Astrocyte (in vitro differentiated cells and primary cell): Measurements from ENCODE around the gene PRRT1. TPM values are rescaled to one million over a fixed set of nuclear protein-coding genes. Genes with fewer than 3 reads are reported as not detected.

Experiments
- DNase-seq: peaks from one replicate; pipeline ENCODE4 v3.0.0-alpha.2; 2010; ENCODE audit warnings: low read depth
- FAIRE-seq: peaks from 2 replicates; lab custom pipeline; 2011; peaks lifted over from hg19 to GRCh38; lab: Jason Lieb, UNC
- H2AFZ ChIP-seq: 2 replicates; pipeline ENCODE4 v1.6.0; 2012; ENCODE audit warnings: low read depth, low read length, inconsistent platforms
- H3K27ac ChIP-seq: 2 replicates; pipeline ENCODE4 v1.5.1; 2011; ENCODE audit warnings: low read depth, low read length, inconsistent platforms
- H3K27me3 ChIP-seq: 2 replicates; pipeline ENCODE4 v1.6.0; 2011; ENCODE audit warnings: low read length, inconsistent platforms; ENCODE audit not compliant: insufficient read depth
- H3K36me3 ChIP-seq: 2 replicates; pipeline ENCODE4 v1.5.1; 2011; ENCODE audit warnings: low read length, inconsistent platforms; ENCODE audit not compliant: insufficient read depth
- H3K4me1 ChIP-seq: 2 replicates; pipeline ENCODE4 v1.5.1; 2011; ENCODE audit warnings: low read length, inconsistent platforms; ENCODE audit not compliant: insufficient read depth
- H3K4me2 ChIP-seq: 2 replicates; pipeline ENCODE4 v1.6.0; 2012; ENCODE audit warnings: low read length, inconsistent platforms
- H3K4me3 ChIP-seq: 2 replicates; pipeline ENCODE4 v1.5.1; 2011; ENCODE audit warnings: low read depth, mild to moderate bottlenecking, low read length, inconsistent platforms; ENCODE audit not compliant: insufficient read depth
- H3K79me2 ChIP-seq: 2 replicates; pipeline ENCODE4 v1.6.0; 2012; ENCODE audit warnings: mild to moderate bottlenecking, low read length, inconsistent platforms; ENCODE audit not compliant: insufficient read depth
- H3K9ac ChIP-seq: 2 replicates; pipeline ENCODE4 v1.6.0; 2012; ENCODE audit warnings: mild to moderate bottlenecking, low read length, inconsistent platforms
- H3K9me3 ChIP-seq: 2 replicates; pipeline ENCODE4 v1.5.1; 2012; ENCODE audit warnings: low read depth, mild to moderate bottlenecking, low read length, inconsistent platforms; ENCODE audit not compliant: insufficient read depth
- H4K20me1 ChIP-seq: 2 replicates; pipeline ENCODE4 v1.6.0; 2012; ENCODE audit warnings: low read length, inconsistent platforms; ENCODE audit not compliant: insufficient read depth
- H3K27ac Mint-ChIP-seq: one replicate; pipeline ENCODE4 v1.8.0; 2021; ENCODE audit warnings: mild to moderate bottlenecking, mixed read lengths; ENCODE audit not compliant: unreplicated experiment
- H3K27me3 Mint-ChIP-seq: one replicate; pipeline ENCODE4 v1.8.0; 2021; ENCODE audit warnings: low read depth, mixed read lengths; ENCODE audit not compliant: unreplicated experiment
- H3K36me3 Mint-ChIP-seq: one replicate; pipeline ENCODE4 v1.8.0; 2021; ENCODE audit warnings: low read depth, mixed read lengths; ENCODE audit not compliant: unreplicated experiment
- H3K4me1 Mint-ChIP-seq: one replicate; pipeline ENCODE4 v1.8.0; 2021; ENCODE audit warnings: low read depth, mixed read lengths; ENCODE audit not compliant: unreplicated experiment
- H3K4me3 Mint-ChIP-seq: one replicate; pipeline ENCODE4 v1.8.0; 2021; ENCODE audit warnings: mild to moderate bottlenecking, moderate library complexity, mixed read lengths; ENCODE audit not compliant: unreplicated experiment
- H3K9me3 Mint-ChIP-seq: one replicate; pipeline ENCODE4 v1.8.0; 2021; ENCODE audit warnings: mild to moderate bottlenecking, mixed read lengths; ENCODE audit not compliant: unreplicated experiment
- CTCF ChIP-seq: IDR thresholded peaks from 2 replicates; pipeline ENCODE4 v1.5.1; 2011; ENCODE audit warnings: low read depth, mild to moderate bottlenecking, inconsistent platforms, low read length, moderate library complexity; ENCODE audit not compliant: insufficient read depth
- EZH2 ChIP-seq: IDR thresholded peaks from 2 replicates; pipeline ENCODE4 v1.6.1; 2012; ENCODE audit warnings: mild to moderate bottlenecking, low read length, inconsistent platforms; ENCODE audit not compliant: insufficient read depth
- total RNA-seq: library from RNA; stranded (reverse); gene quantifications from 2 replicates; pipeline ENCODE4 v1.2.1, GENCODE V29; 2021

PRRT1 gene
- total RNA-seq, 1 donor from 2014 or later, result 0.45 TPM

- Histone ChIP-seq H2AFZ (no peak overlapping the region), H3K79me2 (no peaks in the 10 kb centered on the region), H3K27ac (no peak overlapping the region), H3K36me3 (no peaks in the 10 kb centered on the region), H3K27me3 (peaks cover 9% of the 10 kb centered on the region), H3K4me1 (peaks cover 15% of the 10 kb centered on the region), H3K4me2 (no peak overlapping the region), H3K4me3 (no peak overlapping the region), H3K9me3 (peaks cover 3% of the 10 kb centered on the region), H3K9ac (no peak overlapping the region), H4K20me1 (peaks cover 11% of the 10 kb centered on the region)
- Mint-ChIP-seq H3K4me3 (no peak overlapping the region), H3K36me3 (peaks cover 8% of the 10 kb centered on the region), H3K27ac (no peak overlapping the region), H3K4me1 (peaks cover 19% of the 10 kb centered on the region), H3K27me3 (peaks cover 60% of the 10 kb centered on the region), H3K9me3 (no peaks in the 10 kb centered on the region)
- FAIRE-seq, result no peak
- no peak for DNase-seq
- no peak for TF ChIP-seq EZH2
- no peak for TF ChIP-seq CTCF
Observed at GRCh38 chr6:32109765-32110160, 42.0 kb downstream of the PRRT1 start.

GRCh38 chr6:32109114-32109764 lies 42.5 kb downstream of the PRRT1 start, which contains the start of gene TNXB:
TNXB (minus strand) TSS chr6:32109338; CDS start chr6:32098198, 11,140 bp downstream.
- no peak for TF ChIP-seq CTCF
- no peak for TF ChIP-seq EZH2
- Histone ChIP-seq H3K4me2 (peak within 1 kb of the TSS; percentile 14), H3K27me3 (peaks cover 9% of the 10 kb centered on the region), H3K27ac (no peak within 1 kb of the TSS), H3K4me3 (no peak within 1 kb of the TSS), H3K9me3 (peaks cover 5% of the 10 kb centered on the region), H3K9ac (no peak within 1 kb of the TSS), H2AFZ (no peak within 1 kb of the TSS), H3K36me3 (no peaks in the 10 kb centered on the region), H3K79me2 (no peaks in the 10 kb centered on the region), H4K20me1 (peaks cover 11% of the 10 kb centered on the region), H3K4me1 (peaks cover 11% of the 10 kb centered on the region)
- FAIRE-seq (no peak), DNase-seq (no peak)
- peak within 1 kb of the TSS; percentile 8 for H3K4me3 Mint-ChIP-seq
- no peak within 1 kb of the TSS for H3K27ac Mint-ChIP-seq
- peaks cover 63% of the 10 kb centered on the region for H3K27me3 Mint-ChIP-seq
- peaks cover 6% of the 10 kb centered on the region for H3K36me3 Mint-ChIP-seq
- peaks cover 17% of the 10 kb centered on the region for H3K4me1 Mint-ChIP-seq
- no peaks in the 10 kb centered on the region for H3K9me3 Mint-ChIP-seq

GRCh38 chr6:32108727-32109113 lies 43.0 kb downstream of the PRRT1 start:
- H3K9ac ChIP-seq, result no peak overlapping the region
- H3K4me2 ChIP-seq, result no peak overlapping the region
- Mint-ChIP-seq H3K27me3 (peaks cover 68% of the 10 kb centered on the region), H3K36me3 (peaks cover 6% of the 10 kb centered on the region), H3K27ac (no peak overlapping the region), H3K4me1 (peaks cover 17% of the 10 kb centered on the region), H3K4me3 (no peak overlapping the region), H3K9me3 (no peaks in the 10 kb centered on the region)
- H3K79me2 ChIP-seq, result no peaks in the 10 kb centered on the region
- no peak overlapping the region for H2AFZ ChIP-seq
- peaks cover 9% of the 10 kb centered on the region for H3K27me3 ChIP-seq
- H3K4me1 ChIP-seq, result peaks cover 6% of the 10 kb centered on the region
- H3K27ac ChIP-seq, result no peak overlapping the region
- DNase-seq, result no peak
- no peak for TF ChIP-seq CTCF
- no peak for TF ChIP-seq EZH2
- no peak overlapping the region for H3K4me3 ChIP-seq
- peaks cover 11% of the 10 kb centered on the region for H4K20me1 ChIP-seq
- FAIRE-seq, result no peak
- H3K9me3 ChIP-seq, result peaks cover 5% of the 10 kb centered on the region
- no peaks in the 10 kb centered on the region for H3K36me3 ChIP-seq
